HG03097 (cell line): ENCODE results near the gene DLST.
"Not testable (repeated sequence)": the region's sequence is repeated elsewhere in the genome, so short reads cannot be mapped to it uniquely, and the experiment has no call there.

Experiments used
- ATAC-seq: cut with Tn5 transposase; IDR thresholded peaks from one replicate; pipeline ENCODE4 v1.9.1; 2021; ENCODE audit not compliant: unreplicated experiment, low FRiP score

DLST gene

DNA sequence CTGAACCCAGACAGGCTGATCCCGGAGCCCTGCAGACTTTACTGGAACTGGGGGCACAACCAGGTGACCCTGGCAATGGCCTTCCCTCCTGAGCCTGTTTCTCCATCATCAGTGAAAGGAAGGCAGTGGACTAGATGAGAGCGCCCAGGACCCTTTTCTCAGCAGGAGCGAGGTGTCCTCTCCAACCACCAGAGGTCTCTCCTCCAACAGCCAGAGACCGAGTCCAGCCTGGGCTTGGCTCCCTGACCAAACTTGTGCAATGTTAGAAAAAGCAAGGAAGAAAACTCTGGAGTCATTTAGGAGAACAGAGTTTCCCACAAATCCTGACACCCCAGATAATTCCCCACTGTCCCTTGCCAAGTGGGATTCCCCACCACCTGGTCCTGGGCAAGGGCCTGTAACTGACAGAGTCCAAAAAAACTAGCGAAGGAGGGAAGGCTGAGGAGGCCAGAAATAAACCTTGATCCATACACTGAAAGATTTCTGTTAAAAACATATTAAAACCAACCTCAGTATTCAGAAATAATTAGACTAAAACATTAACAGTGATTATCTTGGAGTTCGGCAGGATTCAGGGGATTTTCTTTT is 32.4 kb downstream of the DLST start:
- no peak for ATAC-seq

- ATAC-seq, result no peak
These were observed 33.7 kb downstream of the DLST start for GRCh38 chr14:74915426-74915825.

GRCh38 chr14:74915826-74916225 is 34.1 kb downstream of the DLST start:
- no peak for ATAC-seq

- ATAC-seq, result no peak
These were observed 35.4 kb downstream of the DLST start for GRCh38 chr14:74917178-74917543.

GRCh38 chr14:74917646-74918081 is 35.9 kb downstream of the DLST start:
- no peak for ATAC-seq

DNA sequence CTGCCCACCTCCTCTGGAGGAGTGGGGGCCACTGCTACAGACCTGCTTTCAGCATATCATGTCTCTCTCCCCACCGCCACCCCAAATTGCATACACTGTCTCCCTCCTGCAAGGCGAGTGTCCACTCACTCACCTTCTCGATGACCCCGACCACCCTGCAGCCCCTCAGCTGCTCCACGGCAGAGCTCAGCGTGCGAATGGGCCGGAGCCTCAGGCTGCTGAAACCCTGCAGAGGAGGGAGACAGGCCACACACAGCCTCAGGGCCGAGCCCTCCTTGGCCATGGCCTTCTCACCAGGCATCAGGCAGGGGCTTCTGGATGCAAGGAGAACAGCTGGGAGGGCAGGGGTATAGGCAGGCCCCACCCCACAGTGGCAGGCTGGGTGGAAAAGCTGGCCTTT is 36.7 kb downstream of the DLST start:
- ATAC-seq, result no peak

- ATAC-seq, result no peak
These were observed 37.9 kb downstream of the DLST start for GRCh38 chr14:74919421-74920165.

GRCh38 chr14:74920281-74920680 is 38.6 kb downstream of the DLST start:
- ATAC-seq, result no peak

GRCh38 chr14:74921053-74921620 is 39.4 kb downstream of the DLST start:
- no peak for ATAC-seq

DNA sequence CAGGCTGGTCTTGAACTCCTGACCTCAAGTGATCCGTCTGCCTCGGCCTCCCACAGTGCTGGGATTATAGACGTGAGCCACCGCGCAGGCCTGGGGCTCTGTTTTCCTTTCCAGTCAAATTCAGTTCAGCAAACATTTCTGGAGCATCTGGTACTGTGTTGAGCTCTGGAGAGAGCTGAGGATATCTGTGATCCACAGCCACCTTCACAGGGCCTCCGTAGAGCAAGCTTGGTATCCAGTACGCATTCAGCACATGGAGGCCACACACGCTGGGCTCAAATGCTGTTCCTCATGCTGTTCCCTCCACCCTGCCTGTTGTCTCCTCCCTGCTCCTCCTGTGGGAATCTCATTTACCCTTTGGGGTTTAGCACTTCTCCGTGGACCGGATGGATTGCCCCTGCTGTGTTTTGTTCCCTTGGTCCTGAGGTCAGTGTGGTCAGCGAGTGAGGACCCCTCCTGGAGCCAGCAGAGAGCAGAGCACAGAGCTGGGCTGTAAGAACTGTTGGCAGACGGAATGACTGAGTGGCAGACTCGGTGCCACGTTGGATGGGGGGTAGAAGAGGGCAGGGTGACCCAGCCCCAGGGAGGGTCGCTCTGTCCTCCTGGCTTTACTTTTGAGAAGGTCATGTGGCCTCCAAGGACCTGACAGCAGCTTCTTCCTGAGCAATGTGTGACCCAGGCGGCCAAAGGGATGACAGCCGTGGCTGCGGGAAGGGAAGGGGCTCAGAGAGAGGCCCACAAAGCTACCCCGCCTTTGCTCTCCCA is 40.5 kb downstream of the DLST start:
- no peak for ATAC-seq

GRCh38 chr14:74922752-74923401 is 41.2 kb downstream of the DLST start, which contains the start of gene RPS6KL1:
TSS of gene RPS6KL1 (minus strand) at chr14:74923260. CDS start at chr14:74921541, 1,719 bp downstream.
- ATAC-seq, result peak; percentile 55

GRCh38 chr14:74924061-74924460 is 42.3 kb downstream of the DLST start:
- ATAC-seq, result no peak

DNA sequence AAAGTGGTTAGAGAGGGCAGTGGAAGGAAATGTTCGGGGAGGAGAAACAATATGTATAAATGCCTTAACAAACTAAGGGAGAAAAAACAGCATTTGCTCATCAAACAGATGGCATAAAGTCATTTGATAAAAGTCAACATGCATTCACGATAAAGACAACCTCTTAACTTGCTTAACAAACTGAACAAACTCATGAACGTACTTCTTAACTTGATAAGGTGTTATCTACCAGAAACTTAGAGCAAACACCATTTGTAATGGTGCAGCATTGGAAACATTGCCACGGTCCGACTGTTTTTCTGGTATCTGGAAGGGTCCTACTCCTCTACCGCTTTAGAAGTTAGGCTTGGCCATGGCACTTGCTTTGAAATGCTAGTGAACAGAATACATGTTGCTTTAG is 45.5 kb downstream of the DLST start:
- ATAC-seq, result no peak

DNA sequence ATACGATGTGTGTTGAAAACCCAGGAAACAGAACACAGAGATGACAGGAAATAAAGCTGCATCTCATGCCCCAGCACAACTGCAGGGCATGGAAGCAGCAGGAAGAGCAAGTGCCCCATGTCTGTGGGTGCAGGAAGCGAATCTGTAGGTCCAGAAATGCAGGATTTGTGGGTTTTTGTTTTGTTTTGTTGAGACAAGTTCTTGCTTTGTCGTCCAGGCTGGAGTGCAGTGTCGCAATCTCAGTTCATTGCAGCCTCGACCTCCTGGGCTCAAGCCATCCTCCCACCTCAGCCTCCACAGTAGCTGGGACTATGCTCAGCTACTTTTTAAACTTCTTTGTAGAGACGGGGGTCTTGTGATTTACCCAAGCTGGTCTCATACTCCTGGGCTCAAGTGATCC is 47.5 kb downstream of the DLST start:
- no peak for ATAC-seq

- not testable (repeated sequence) for ATAC-seq
These were observed 50.0 kb downstream of the DLST start for GRCh38 chr14:74931744-74932143.

DNA sequence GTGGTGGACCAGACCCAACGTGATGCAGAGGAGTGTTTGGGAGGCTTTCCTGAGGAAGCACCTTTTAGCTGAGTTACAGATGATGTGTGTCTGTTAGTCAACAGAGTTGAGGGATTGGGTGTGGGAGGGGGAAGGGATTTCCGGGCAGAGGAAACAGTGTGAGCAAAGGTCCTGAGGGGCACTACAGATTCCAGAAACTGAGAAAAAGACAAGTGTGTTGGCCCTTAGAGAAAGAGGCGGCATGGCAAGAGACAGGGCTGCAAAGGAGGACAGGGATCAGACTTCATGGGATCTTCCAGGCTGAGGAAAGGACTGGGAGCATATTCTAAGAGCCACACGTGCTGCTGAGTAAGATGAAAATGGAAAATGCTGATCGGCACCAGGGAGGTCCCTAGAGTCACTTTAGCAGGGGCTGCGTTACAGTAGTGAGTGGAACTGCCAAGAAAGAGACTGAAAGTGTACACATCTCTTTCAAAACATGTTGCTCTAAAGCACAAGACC is 50.7 kb downstream of the DLST start:
- ATAC-seq, result no peak

DNA sequence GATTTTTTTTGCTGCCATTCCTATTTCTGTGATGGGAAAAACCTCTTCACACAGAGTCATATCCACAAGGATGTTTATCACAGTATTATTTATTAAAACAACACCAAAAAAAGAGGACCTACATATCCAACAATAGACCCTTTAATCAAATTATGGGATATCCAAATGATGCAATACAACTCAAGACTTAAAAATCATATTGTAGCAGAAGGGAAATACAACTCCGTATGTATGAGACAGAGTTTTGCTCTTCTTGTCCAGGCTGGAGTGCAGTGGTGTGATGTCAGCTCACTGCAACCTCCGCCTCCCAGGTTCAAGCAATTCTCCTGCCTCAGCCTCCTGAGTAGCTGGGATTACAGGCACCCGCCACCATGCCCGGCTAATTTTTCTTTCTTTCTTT is 51.2 kb downstream of the DLST start:
- not testable (repeated sequence) for ATAC-seq

DNA sequence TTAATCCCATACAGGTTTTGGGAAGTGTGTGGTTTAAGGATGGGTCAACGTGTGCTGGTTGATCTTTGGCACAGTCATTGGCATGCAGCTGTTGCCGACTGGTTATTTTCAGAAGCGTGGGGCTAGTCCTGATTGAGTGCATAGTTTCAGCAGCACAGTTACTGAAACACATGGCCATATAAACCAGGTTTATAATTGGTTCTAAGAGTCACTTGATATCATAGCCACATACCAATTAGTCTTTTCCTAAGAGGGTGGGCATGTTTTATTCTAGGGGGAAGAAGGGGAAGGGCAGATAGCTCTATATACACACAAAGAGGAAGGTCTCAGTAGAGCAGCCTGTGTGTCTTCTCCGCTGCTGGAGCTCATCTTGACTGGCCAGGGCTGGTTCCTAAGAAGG is 52.3 kb downstream of the DLST start:
- ATAC-seq, result no peak

DNA sequence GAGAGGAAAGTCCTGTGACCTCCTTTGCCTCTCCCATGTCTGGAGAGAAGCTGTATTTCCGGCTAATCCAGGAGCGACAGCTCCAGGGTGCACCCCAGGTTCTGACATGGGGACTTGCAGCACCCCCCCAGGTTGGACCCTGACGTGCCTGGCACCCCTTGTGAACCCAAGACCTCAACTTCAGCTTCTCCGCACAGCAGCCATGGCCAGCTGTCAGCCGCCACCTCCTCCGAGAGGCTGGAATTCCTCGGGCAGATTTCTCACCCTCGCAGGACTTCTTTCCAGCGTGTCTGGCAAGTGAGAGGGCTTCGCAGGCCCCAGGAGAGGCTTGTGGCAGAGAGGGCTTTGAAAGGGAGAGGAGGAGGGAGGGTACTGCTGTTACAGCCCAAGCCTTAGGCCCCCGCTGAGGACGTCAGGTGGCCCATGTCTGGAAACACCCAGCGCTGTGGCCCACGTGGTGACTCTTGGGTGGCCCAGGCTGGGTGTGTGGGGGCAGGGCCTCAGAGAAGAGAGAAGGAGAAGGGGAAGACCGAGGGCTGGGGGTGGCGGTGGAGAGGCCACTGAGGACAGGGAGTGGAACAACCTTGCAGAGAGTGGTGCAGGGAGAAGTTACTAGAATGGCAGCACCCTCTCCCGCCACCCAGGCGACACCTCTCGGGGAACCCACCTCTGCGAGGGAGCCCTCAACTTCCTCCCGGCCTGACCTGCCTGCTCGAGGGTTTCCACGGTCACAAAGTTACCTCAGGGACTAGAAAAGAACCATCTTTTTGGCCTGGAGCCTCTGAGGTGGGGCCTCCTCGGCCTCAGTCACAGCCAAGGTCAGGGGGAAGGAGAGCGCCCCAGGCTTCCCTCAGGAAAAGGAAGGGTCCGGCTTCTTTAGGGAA is 53.0 kb downstream of the DLST start:
- no peak for ATAC-seq

DNA sequence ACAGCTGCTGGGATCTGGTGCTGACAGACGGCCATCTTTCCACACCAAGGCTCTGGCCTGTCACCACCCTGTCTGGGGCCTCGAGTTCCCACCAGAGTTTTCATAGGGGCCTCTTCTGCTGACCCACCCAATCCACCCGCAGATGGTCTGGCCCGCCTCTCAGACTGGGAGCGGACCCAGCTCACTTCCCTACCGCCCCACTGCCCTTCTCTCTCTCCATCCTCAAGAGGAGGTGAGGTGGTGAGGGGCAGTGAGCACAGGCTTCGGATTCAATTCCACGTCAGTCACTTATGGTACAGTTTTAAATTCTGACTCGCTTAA is 53.6 kb downstream of the DLST start:
- ATAC-seq, result no peak
